HG02981 (cell line): ENCODE measurements around the gene SULT2B1.
A peak's percentile ranks its signal among the peaks of the same experiment; 100 is the strongest.

Experiments used
- ATAC-seq: cut with Tn5 transposase; IDR thresholded peaks from one replicate; pipeline ENCODE4 v1.9.1; 2021; ENCODE audit warnings: mild to moderate bottlenecking, moderate library complexity; ENCODE audit not compliant: unreplicated experiment

SULT2B1 gene

GRCh38 chr19:48598996-48599700, 47.2 kb downstream of the SULT2B1 start:
- no peak for ATAC-seq

DNA sequence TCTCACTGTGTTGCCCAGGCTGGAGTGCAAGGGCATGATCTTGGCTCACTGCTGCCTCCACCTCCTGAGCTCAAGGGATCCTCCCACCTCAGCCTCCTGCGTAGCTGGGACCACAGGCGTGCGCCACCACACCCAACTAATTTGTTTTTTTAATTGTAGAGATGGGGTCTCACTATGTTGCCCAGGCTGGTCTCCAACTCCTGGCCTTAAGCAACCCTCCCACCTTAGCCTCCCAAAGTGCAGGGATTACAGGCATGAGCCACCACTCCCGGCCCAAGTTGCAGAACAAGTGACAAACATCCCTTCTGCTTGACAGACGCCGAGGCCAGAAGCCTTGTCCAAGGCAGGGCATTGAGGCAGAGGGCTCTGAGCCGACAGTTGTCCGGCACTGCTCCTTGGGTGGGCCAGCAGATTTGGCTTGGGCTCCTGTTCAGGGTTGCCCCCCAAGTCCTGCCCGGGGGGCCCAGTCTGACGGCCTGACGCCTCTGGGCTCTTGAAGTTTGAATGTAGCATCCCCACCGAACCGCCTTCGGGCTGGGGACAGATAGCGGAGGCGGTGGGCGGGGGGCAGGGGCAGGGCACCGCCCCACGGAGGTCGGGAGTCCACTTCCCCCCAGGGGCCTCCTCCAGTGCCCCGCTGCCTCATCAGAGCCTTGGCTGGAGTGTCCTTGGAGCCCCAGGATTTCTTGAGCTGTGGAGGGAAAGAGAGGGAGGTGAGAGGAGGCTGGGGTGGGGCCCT, 48.9 kb downstream of the SULT2B1 start:
- ATAC-seq = no peak

- ATAC-seq = no peak
Observed at GRCh38 chr19:48603001-48603400, 51.0 kb downstream of the SULT2B1 start.

DNA sequence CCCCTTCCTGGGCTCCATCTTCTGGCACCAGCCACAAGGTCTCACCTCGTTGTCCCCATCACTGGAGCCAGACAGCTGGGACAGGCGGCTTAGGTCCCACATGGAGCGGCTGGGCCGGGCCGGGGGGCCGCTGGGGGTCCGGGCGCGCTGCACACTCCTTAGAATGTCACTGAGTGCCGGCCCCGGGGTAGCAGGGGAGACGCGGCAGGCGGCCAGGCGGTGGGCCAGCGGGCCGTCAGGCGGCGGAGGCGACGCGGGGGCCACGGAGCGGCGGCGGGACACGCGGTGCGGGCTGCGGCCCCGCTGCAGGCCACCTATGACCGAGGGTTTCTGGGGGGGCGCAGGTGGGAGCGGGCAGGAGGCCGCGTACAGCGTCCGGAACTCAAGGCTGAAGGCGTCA, 51.5 kb downstream of the SULT2B1 start:
- ATAC-seq = no peak

DNA sequence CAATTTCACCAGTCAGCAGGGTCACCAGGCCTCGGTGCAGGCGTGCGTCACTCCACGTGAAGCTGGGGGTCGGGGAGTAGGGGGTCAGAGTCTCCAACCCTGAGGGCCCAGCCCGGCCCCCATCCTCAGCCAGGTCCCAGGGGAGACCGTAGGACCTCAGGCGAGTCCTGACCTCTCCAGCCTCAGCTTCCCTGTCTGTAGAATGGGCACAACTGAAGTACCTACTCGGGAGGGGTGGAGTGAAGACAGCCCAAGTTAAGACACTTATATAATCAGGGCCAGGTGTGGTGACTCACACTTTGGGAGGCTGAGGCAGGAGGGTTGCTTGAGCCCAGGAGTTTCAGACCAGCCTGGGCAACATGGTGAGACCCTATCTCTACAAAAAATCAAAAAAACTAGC, 51.9 kb downstream of the SULT2B1 start:
- ATAC-seq = no peak

DNA sequence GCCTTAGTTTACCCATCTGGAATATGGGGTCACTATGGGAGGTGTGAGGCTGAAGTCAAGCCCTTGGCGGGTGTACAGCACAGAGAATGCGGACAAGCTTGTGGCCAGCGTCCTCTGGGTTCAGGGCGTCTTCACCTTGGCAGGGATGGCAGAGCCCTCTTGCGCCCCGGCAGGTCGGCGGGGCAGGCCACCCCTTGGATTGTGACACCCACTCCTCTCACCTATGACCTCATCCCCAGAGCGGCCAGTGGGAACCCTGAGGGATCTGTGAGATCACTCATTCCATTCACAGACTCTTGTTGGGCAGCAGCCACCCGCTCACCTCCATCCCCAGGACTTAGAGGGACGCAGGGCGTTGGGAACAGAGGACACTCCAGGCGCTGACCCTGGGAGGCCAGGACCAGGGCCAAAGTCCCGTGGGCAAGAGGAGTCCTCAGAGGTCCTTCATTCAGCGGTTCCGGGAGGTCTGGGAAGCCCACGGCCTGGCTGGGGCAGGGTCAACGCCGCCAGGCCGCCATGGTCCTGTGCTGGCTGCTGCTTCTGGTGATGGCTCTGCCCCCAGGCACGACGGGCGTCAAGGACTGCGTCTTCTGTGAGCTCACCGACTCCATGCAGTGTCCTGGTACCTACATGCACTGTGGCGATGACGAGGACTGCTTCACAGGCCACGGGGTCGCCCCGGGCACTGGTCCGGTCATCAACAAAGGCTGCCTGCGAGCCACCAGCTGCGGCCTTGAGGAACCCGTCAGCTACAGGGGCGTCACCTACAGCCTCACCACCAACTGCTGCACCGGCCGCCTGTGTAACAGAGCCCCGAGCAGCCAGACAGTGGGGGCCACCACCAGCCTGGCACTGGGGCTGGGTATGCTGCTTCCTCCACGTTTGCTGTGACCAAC, 54.7 kb downstream of the SULT2B1 start, which contains the start of gene SPACA4:
Gene SPACA4, plus strand, starts transcription at position 280 of the 896 bp plus-strand sequence. Its CDS starts 237 bp downstream, at position 517.
- no peak for ATAC-seq

- ATAC-seq = no peak
Observed at GRCh38 chr19:48607359-48607755, 55.4 kb downstream of the SULT2B1 start.

DNA sequence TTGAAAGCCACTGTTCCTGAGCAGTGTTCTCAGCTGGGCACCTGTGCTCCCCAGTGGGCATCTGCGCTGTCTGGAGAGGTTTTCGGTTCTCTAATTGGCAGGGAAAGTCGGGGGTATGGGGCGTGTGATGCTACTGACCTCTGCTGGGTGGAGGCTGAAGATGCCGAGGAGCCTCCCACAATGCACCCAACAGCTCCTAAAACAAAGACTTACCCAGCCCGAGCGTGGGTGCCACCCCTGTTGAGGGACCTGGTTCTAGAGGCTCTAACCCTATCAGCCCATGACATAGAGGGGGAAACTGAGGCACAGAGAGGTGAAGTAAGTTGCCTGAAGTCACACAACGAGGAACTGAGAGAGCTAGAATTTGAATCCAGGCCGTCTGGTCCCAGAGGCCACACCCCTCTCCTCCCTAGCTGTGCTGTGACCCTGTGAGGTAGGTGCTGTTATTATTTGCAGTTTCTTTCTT, 56.9 kb downstream of the SULT2B1 start:
- ATAC-seq = peak; percentile 60

DNA sequence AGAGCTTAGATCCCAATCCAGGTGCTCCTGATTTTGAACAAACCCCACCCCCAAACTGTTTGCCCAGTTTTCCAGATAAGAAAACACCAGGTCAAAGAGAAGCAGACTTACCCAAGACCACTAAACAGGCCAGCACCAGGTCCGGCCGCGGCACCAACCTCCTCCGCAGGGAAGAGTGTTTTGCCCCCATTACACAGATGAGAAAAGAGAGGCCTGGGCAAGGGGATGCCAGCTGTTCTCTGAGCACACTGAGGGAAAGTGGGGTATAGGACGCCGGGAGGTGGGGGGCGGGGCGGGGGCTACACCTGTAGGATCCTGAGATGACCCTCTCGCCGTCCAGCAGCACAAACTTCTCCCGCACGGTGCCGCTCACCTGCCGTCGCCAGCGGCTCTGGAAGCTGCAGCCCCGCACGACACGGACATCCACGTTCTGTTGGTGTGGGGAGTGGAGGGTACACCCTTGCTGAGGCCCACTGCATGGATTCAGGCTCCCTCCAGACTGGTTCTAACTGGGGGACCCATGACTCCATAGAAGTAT, 57.7 kb downstream of the SULT2B1 start:
- no peak for ATAC-seq

DNA sequence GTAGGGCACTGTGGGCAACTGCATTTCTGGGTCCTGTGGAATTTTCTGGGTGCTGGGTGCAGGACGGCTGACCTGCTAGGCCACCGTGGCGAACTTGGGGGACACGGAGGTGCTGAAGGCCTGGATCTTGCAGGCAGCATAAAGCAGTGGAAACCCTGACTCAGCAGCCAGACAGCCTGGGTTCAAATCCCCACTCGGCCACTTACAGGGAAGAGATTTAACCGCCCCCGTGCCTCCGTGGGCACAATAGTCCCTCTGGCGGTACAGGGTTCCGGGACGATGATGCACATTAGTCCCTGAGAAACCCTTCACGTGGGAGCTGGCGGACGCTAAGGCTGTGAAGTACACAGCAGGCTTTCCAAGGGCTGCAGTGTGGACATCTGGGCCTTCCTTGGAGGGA, 59.9 kb downstream of the SULT2B1 start:
- ATAC-seq = no peak

- ATAC-seq = no peak
Observed at GRCh38 chr19:48613024-48613851, 61.3 kb downstream of the SULT2B1 start.

DNA sequence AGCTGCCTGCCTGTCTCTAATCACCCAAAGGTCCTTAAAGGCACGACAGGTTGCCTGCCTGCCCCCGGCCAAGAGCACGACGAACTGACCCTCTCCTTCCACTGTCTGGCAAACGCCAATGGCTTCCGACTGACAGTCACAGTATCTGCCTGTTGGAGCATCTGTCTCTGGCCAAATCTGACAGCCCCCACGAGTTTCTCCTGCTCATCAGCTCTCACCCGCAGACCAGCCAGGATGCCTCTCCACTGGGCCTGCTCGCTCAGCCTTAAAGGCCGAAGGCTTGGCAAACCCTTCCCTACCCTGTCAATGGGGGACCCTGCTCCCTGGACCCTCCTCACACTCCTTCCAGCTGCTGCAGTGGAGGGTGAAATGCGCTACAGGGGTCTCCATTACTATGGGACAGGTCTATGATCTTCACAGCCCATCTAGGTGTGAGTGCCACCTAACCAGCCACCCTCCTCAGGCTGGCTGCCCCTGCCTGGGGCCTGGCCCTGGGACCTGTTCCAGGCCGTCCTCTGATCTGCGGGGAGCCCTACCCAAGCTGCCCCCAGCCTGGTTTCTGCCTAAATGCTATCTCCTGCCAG, 62.0 kb downstream of the SULT2B1 start:
- ATAC-seq = no peak

GRCh38 chr19:48614436-48615230, 62.7 kb downstream of the SULT2B1 start, which contains the start of gene FAM83E:
Gene FAM83E (minus strand): TSS chr19:48615076. CDS start chr19:48613372, 1,704 bp downstream.
- no peak for ATAC-seq

DNA sequence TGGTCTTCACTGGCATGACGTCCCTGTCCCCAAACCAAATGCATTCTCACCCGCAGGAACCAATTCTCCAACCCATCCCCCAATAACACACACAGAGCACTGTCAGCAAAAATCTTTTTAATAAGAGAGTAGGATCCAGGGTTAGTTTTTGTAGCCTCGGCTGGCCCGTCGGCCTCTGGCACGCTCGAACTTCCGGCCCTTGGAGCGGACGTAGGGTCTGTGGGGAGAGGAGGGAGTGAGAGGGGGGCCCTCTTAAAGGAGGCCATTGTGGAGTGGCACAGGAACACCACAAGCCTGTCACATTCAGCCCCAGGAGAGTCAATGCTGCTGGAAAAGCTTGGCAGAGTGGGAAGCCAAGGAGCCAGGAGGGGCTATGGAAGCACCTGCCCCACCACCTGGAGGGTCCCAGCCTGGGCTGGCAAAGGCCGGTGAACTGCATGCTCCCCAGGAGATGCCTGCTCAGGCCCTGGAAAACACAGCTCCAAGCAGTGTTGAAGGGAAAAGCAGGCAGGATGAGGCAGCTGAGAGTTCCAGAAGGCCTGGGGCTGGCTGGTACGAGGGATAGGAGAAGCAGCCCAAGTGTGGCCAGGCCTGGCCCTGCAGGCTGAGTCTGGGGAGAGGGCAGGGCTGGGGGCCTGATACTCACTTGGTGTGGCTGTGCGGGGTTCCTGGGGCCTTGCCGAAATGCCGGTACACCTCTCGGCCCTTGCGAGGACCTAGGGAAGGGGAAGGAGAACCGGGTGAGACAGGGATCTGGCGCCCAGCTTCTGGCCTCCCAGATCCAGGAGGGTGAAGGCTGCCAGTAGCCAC, 63.5 kb downstream of the SULT2B1 start:
- ATAC-seq = no peak

GRCh38 chr19:48616041-48616436, 64.1 kb downstream of the SULT2B1 start:
- no peak for ATAC-seq

DNA sequence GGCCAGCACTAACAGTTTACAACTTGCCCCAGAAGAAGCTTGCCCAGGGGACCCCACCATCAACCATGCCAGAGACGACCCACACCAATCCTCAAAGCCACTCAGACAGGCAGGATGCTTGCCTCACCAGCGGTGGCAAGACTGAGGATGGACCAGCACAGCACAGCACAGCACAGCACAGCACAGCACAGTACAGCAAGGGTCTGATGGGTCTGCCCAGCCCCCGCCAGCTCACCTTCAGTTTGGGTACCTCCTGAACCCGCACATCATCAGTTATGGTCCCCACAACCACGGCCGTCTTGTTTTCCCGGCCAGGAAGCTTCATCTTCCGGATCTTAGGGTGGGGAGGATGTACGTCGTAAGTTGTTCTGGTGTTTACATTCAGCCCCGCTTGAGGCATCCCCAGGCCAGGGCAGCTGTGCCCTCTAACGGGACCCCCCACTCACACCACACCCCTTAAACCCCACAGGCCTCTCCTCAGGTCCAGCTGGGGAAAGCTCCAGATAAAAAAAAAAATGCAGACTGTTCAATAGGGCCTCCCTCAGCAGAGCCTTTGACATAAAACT, 64.6 kb downstream of the SULT2B1 start:
- no peak for ATAC-seq

GRCh38 chr19:48617146-48617937, 65.4 kb downstream of the SULT2B1 start:
- no peak for ATAC-seq
